ENCODE measurements around the gene MANBA. TPM values are rescaled to one million over a fixed set of nuclear protein-coding genes. Genes with fewer than 3 reads are reported as not detected.

The MANBA gene
- total RNA-seq, 2 experiments from 2014 or later: 16.9 to 18.2 TPM

- intact Hi-C loops (cut with DNase I, micrococcal nuclease): loop anchor here in 1 of 2 experiments (5.0 kb wide), 2 partner anchors 102 to 257 kb away; partner anchors contain the start of gene CISD2
- ChIA-PET POLR2A (no interaction called here), CTCF (no interaction called here)
- no peaks in the 10 kb centered on the region for H3K27me3 Mint-ChIP-seq
- Histone ChIP-seq H3K9me3 (ENCODE audit: control insufficient read depth in 1 of 2, insufficient read depth in 1 of 2, low read length in 2 of 2) (no peaks in the 10 kb centered on the region), H3K4me1 (ENCODE audit: insufficient read depth, low read length) (peaks cover 12% of the 10 kb centered on the region), H3K4me3 (ENCODE audit: low read length) (no peak overlapping the region), H3K27me3 (ENCODE audit: control insufficient read depth in 1 of 2, insufficient read depth in 2 of 2, low read length in 2 of 2) (no peaks in the 10 kb centered on the region), H3K36me3 (ENCODE audit: insufficient read depth, low read length) (no peaks in the 10 kb centered on the region), H3K27ac (ENCODE audit: low read depth in 1 of 2, low read length in 2 of 2) (no peak overlapping the region)
- peaks cover 9% of the 10 kb centered on the region for H3K36me3 Mint-ChIP-seq (ENCODE audit: low read depth)
- no peak overlapping the region for H3K4me3 Mint-ChIP-seq
- TF ChIP-seq CTCF (IDR thresholded peaks at IDR 0.05): no peak
- H3K9me3 Mint-ChIP-seq: no peaks in the 10 kb centered on the region
- ATAC-seq (ENCODE audit: poor library complexity) (no peak), DNase-seq (no peak)
- H3K4me1 Mint-ChIP-seq (ENCODE audit: low read depth): peaks cover 15% of the 10 kb centered on the region
- H3K27ac Mint-ChIP-seq: no peak overlapping the region
These were observed 4.1 kb upstream of the MANBA start for GRCh38 chr4:102764901-102765300.

- H3K9me3 ChIP-seq (ENCODE audit: control insufficient read depth in 1 of 2, insufficient read depth in 1 of 2, low read length in 2 of 2): no peaks in the 10 kb centered on the region
- CTCF ChIA-PET: interaction anchor here (1.0 to 1.7 kb wide), 2 partner anchors 62 to 140 kb away, joined by 3 to 4 read pairs; no protein-coding TSS in a partner anchor
- H3K9me3 Mint-ChIP-seq: no peaks in the 10 kb centered on the region
- peak overlapping the region; percentile 88 for H3K27ac Mint-ChIP-seq
- H3K27me3 ChIP-seq (ENCODE audit: control insufficient read depth in 1 of 2, insufficient read depth in 2 of 2, low read length in 2 of 2): no peaks in the 10 kb centered on the region
- DNase-seq (no peak), ATAC-seq (ENCODE audit: poor library complexity) (no peak)
- intact Hi-C loops (cut with DNase I, micrococcal nuclease): loop anchor here (2.0 to 5.0 kb wide), 4 partner anchors 65 to 260 kb away; partner anchors contain the start of genes CISD2 (in 2 of the 2) and UBE2D3 (in 1 of the 2)
- no peak for TF ChIP-seq CTCF (IDR thresholded peaks at IDR 0.05)
- peaks cover 9% of the 10 kb centered on the region for H3K36me3 Mint-ChIP-seq (ENCODE audit: low read depth)
- H3K4me3 Mint-ChIP-seq: peak overlapping the region; percentile 95
- H3K4me1 Mint-ChIP-seq (ENCODE audit: low read depth): peaks cover 43% of the 10 kb centered on the region
- no peak overlapping the region for H3K4me3 ChIP-seq (ENCODE audit: low read length)
- H3K27me3 Mint-ChIP-seq: no peaks in the 10 kb centered on the region
- no peaks in the 10 kb centered on the region for H3K36me3 ChIP-seq (ENCODE audit: insufficient read depth, low read length)
- POLR2A ChIA-PET: interaction anchor here (1.1 to 2.5 kb wide), 11 partner anchors 29 to 315 kb away, joined by 3 to 109 read pairs (median 8); partner anchors contain the start of genes CISD2, NFKB1, SLC9B2 and UBE2D3
- no peak overlapping the region for H3K27ac ChIP-seq (ENCODE audit: low read depth in 1 of 2, low read length in 2 of 2)
- H3K4me1 ChIP-seq (ENCODE audit: insufficient read depth, low read length): peaks cover 16% of the 10 kb centered on the region
These were observed 1.1 kb upstream of the MANBA start for GRCh38 chr4:102761906-102762305.

- ChIA-PET POLR2A (interaction anchor here (0.7 to 2.5 kb wide), 26 partner anchors 10 to 418 kb away, joined by 3 to 109 read pairs (median 4); partner anchors contain the start of genes CISD2, NFKB1, SLC39A8 and SLC9B2), CTCF (interaction anchor here (1.0 to 1.7 kb wide), 4 partner anchors 11 to 141 kb away, joined by 3 to 4 read pairs (median 4); no protein-coding TSS in a partner anchor)
- Histone ChIP-seq H3K27me3 (ENCODE audit: control insufficient read depth in 1 of 2, insufficient read depth in 2 of 2, low read length in 2 of 2) (no peaks in the 10 kb centered on the region), H3K36me3 (ENCODE audit: insufficient read depth, low read length) (no peaks in the 10 kb centered on the region), H3K4me1 (ENCODE audit: insufficient read depth, low read length) (peaks cover 16% of the 10 kb centered on the region), H3K9me3 (ENCODE audit: control insufficient read depth in 1 of 2, insufficient read depth in 1 of 2, low read length in 2 of 2) (no peaks in the 10 kb centered on the region), H3K4me3 (ENCODE audit: low read length) (peak overlapping the region; percentile 84), H3K27ac (ENCODE audit: low read depth in 1 of 2, low read length in 2 of 2) (peak overlapping the region in 1 of 2 donors; percentile 67)
- Mint-ChIP-seq H3K36me3 (ENCODE audit: low read depth) (peaks cover 9% of the 10 kb centered on the region), H3K4me3 (peak overlapping the region; percentile 95), H3K4me1 (ENCODE audit: low read depth) (peaks cover 44% of the 10 kb centered on the region), H3K27me3 (no peaks in the 10 kb centered on the region), H3K27ac (peak overlapping the region; percentile 88), H3K9me3 (no peaks in the 10 kb centered on the region)
- ATAC-seq (ENCODE audit: poor library complexity): peak; percentile 21
- intact Hi-C loops (cut with DNase I, micrococcal nuclease): loop anchor here (2.0 to 5.0 kb wide), 4 partner anchors 66 to 261 kb away; partner anchors contain the start of genes CISD2 (in 2 of the 2) and UBE2D3 (in 1 of the 2)
- DNase-seq: peak in 7 of 14 experiments; percentile 4 to 31 (median 8)
- TF ChIP-seq CTCF (IDR thresholded peaks at IDR 0.05): no peak
These were observed 531 bp upstream of the MANBA start for GRCh38 chr4:102761296-102761701.

Data from CD4-positive, alpha-beta T cell (primary cell).